Transverse colon (tissue), 4 donors: Measurements from ENCODE around the gene BAZ2B. TPM values are rescaled to one million over a fixed set of nuclear protein-coding genes. Genes with fewer than 3 reads are reported as not detected.

ENCODE experiments used
- DNase-seq: peaks from one replicate; pipeline ENCODE4 v3.0.0-alpha.2; 2019
- H3K27ac ChIP-seq, 4 donors: fragments of 200-600 bp; sonication (generic); 2 replicates each; pipeline ENCODE4 v1.5.1; 2016 to 2018; ENCODE audit warnings: inconsistent platforms in 4 of 4
- H3K27me3 ChIP-seq: fragments of 200-600 bp; sonication (generic); 2 replicates; pipeline ENCODE4 v1.5.1; 2017; ENCODE audit warnings: inconsistent platforms
- H3K36me3 ChIP-seq, 4 donors: fragments of 200-600 bp; sonication (generic); 2 replicates each; pipeline ENCODE4 v1.5.1; 2017 to 2019; ENCODE audit warnings: inconsistent platforms in 4 of 4
- H3K4me1 ChIP-seq, 4 donors: fragments of 200-600 bp; sonication (generic); 2 replicates each; pipeline ENCODE4 v1.5.1; 2017 to 2020; ENCODE audit warnings: inconsistent platforms in 4 of 4
- H3K4me3 ChIP-seq, 4 donors: fragments of 200-600 bp; sonication (generic); 1 replicate in 1 of 4; 2 replicates in 3 of 4; pipeline versions ENCODE4 v1.5.1 to v1.6.1; 2017 to 2019; ENCODE audit warnings: inconsistent platforms in 4 of 4
- H3K9me3 ChIP-seq, 2 donors: fragments of 200-600 bp; sonication (generic); 2 replicates each; pipeline ENCODE4 v1.5.1; 2017 to 2019; ENCODE audit warnings: inconsistent platforms in 2 of 2
- EP300 ChIP-seq: sonication (generic); formaldehyde crosslinking; IDR thresholded peaks from one replicate; pipeline ENCODE4 v1.6.1; 2017; ENCODE audit warnings: antibody characterized with exemption, low read depth
- POLR2A ChIP-seq: fragments of 450-650 bp; IDR thresholded peaks from one replicate; pipeline ENCODE4 v1.6.1; 2016; ENCODE audit warnings: antibody characterized with exemption, mild to moderate bottlenecking, moderate library complexity
- POLR2AphosphoS5 ChIP-seq, 3 donors: sonication (generic); formaldehyde crosslinking; IDR thresholded peaks; one replicate each; pipeline ENCODE4 v1.6.1; 2016; ENCODE audit warnings: antibody characterized with exemption in 3 of 3
- WGBS, 2 donors: methylation state at CpG; one replicate each; pipeline ENCODE4 v1.1.5; 2018; ENCODE audit warnings: low coverage in 1 of 2; 5-methylcytosine and 5-hydroxymethylcytosine counted together
- in situ Hi-C, 4 donors: fragments of 200-750 bp; cut with MboI; loops; one replicate each; pipeline versions ENCODE4 v1.15.0 to v1.15.1; 2017; ENCODE audit warnings: low sequenced_read_pairs in 3 of 4, low pct_ligation_motif_present in 1 of 4, low pct_unique_long_range_greater_than_20kb in 1 of 4
- intact Hi-C: fragments of 100-400 bp; cut with DNase I; formaldehyde crosslinking; loops from one replicate; pipeline ENCODE4 v1.15.1; 2023; ENCODE audit warnings: low total_unique reads
- total RNA-seq, 4 donors: library from RNA; depleted of rRNA; stranded (reverse); fragments of >200 nt; gene quantifications; one replicate each; pipeline ENCODE4 v1.1.0, GENCODE V29; 2016
- TF ChIP-seq, protein P1 (sequence below), 5 experiments: fragments of 200-600 bp in 3 of 5; fragments of 450-650 bp in 2 of 5; sonication (generic) in 3 of 5; IDR thresholded peaks; 1 replicate in 2 of 5; 2 replicates in 3 of 5; pipeline ENCODE4 v1.5.1; 2016 to 2017; ENCODE audit warnings: antibody characterized with exemption in 5 of 5, inconsistent platforms in 3 of 5, mild to moderate bottlenecking in 2 of 5, moderate library complexity in 1 of 5

The BAZ2B gene
- total RNA-seq, 4 donors from 2014 or later = 42.3 to 104 (median 81.3) TPM

DNA sequence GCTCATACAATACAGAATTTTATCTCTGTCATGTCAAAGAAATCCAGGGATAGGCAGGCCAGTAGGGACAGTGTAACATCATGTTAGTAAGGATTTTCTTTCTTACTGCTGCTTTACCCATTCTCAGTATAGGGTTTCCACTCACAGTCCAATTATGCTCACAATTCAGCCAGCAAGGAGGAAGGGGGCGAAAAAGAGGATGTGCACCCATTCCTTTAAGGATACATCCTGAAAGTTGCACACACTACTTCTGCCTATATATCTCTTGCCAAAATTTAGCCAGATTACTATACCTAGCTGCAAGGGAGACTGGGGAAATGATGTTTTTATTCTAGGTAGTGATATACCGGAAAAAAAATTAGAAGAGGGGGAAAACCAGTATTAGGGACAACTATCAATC, 66.1 kb downstream of the BAZ2B start:
- intact Hi-C loops = no loop called here
- no peak for DNase-seq
- WGBS, 2 donors = 88 to 100% methylated on average over 2 of the region's 2 CpGs
- Histone ChIP-seq H3K9me3 (no peaks in the 10 kb centered on the region), H3K27me3 (no peaks in the 10 kb centered on the region), H3K4me3 (no peak overlapping the region), H3K27ac (no peak overlapping the region), H3K4me1 (peaks cover 0 to 9% (median 5%) of the 10 kb centered on the region in 4 donors), H3K36me3 (no peaks in the 10 kb centered on the region)
- in situ Hi-C loops = no loop called here
- TF ChIP-seq, protein P1, sequence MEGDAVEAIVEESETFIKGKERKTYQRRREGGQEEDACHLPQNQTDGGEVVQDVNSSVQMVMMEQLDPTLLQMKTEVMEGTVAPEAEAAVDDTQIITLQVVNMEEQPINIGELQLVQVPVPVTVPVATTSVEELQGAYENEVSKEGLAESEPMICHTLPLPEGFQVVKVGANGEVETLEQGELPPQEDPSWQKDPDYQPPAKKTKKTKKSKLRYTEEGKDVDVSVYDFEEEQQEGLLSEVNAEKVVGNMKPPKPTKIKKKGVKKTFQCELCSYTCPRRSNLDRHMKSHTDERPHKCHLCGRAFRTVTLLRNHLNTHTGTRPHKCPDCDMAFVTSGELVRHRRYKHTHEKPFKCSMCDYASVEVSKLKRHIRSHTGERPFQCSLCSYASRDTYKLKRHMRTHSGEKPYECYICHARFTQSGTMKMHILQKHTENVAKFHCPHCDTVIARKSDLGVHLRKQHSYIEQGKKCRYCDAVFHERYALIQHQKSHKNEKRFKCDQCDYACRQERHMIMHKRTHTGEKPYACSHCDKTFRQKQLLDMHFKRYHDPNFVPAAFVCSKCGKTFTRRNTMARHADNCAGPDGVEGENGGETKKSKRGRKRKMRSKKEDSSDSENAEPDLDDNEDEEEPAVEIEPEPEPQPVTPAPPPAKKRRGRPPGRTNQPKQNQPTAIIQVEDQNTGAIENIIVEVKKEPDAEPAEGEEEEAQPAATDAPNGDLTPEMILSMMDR (IDR thresholded peaks at IDR 0.05) = no peak
- TF ChIP-seq POLR2AphosphoS5 (IDR thresholded peaks at IDR 0.05) (no peak), EP300 (no peak), POLR2A (no peak)

DNA sequence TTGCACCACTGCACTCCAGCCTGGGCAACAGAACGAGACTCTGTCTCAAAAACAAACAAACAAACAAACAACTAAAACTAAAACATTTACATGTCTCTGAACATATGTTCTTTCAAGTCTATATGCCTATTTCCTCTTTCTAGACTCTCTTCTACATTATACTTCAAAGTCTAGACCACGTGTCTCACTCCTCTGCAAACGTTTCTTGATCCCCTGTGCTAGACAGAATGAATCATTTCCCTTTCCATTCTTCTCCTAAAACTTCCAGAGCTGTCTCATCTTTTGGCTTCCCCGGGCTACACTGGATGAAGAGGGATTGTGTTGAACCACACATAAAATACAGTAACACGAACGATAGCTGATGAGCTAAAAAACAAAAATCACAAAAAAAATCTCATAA, 67.1 kb downstream of the BAZ2B start:
- no peaks in the 10 kb centered on the region for H3K36me3 ChIP-seq
- no peak overlapping the region for H3K4me3 ChIP-seq
- DNase-seq = no peak
- TF ChIP-seq, protein P1 (IDR thresholded peaks at IDR 0.05) = no peak
- TF ChIP-seq POLR2A (no peak), POLR2AphosphoS5 (IDR thresholded peaks at IDR 0.05) (no peak), EP300 (no peak)
- in situ Hi-C loops = no loop called here
- intact Hi-C loops = no loop called here
- H3K9me3 ChIP-seq = no peaks in the 10 kb centered on the region
- peaks cover 0 to 7% (median 5%) of the 10 kb centered on the region in 4 donors for H3K4me1 ChIP-seq
- no peaks in the 10 kb centered on the region for H3K27me3 ChIP-seq
- 80 to 87% methylated on average over 6 of the region's 6 CpGs for WGBS, 2 donors
- no peak overlapping the region for H3K27ac ChIP-seq

DNA sequence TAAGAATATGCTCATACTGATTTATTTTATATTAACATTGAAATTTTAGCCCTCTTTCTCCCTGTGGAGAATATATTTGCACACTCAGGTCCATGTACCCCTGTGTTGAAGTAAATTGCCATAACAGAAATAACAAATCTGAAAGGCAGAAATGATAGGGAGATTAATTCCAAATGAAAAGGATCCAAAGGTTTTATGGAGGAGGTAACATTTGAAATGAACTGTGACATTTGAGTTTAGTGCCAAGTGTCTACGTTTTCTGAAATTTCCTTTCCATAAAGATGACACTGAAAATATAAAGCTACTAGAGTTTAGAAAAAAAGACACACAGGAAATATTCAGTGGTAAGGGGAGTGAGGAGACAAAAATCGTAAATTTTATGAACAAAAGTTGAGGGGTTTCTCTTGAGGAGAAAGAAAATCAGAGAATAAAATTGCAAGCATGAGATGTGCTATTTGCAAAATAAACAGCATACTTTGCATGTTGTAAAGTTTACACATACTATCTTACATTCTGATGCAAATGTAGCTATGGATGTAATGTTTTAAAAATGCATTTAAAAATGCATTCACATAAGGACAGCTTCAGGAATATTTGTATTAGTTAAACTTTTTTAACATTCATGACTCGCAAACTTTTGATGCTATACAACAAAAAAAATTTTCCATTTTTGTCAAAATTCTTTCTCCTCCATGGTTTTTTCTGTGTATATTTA, 69.5 kb downstream of the BAZ2B start:
- intact Hi-C loops = no loop called here
- in situ Hi-C loops = no loop called here
- Histone ChIP-seq H3K36me3 (peaks cover 0 to 10% (median 5%) of the 10 kb centered on the region in 4 donors), H3K27me3 (no peaks in the 10 kb centered on the region), H3K9me3 (peaks cover 0 to 11% of the 10 kb centered on the region in 2 donors), H3K4me3 (no peak overlapping the region), H3K4me1 (peaks cover 0 to 7% (median 0%) of the 10 kb centered on the region in 4 donors), H3K27ac (no peak overlapping the region)
- 84 to 85% methylated on average over 3 of the region's 3 CpGs for WGBS, 2 donors
- DNase-seq = no peak
- TF ChIP-seq POLR2AphosphoS5 (IDR thresholded peaks at IDR 0.05) = no peak
- TF ChIP-seq, protein P1 (IDR thresholded peaks at IDR 0.05) = no peak
- TF ChIP-seq POLR2A = no peak
- TF ChIP-seq EP300 = no peak

DNA sequence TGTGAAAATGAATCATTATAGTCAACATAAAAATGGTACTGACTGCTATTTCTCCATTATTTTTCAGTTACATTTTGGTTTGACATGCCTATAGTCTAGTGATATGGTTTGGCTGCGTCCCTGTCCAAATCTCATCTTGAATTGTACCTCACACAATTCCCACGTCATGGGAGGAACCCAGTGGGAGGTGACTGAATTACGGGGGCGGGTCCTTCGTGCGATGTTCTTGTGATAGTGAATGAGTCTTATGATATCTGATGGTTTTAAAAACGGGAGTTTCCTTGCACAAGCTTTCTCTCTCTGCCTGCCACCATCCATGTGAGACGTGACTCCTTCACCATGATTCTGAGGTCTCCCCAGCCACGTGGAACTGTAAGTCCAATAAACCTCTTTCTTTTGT, 70.3 kb downstream of the BAZ2B start:
- no peaks in the 10 kb centered on the region for H3K27me3 ChIP-seq
- in situ Hi-C loops = no loop called here
- peaks cover 0 to 11% (median 5%) of the 10 kb centered on the region in 4 donors for H3K36me3 ChIP-seq
- no peak for DNase-seq
- H3K9me3 ChIP-seq = peaks cover 0 to 11% of the 10 kb centered on the region in 2 donors
- H3K4me1 ChIP-seq = peaks cover 0 to 7% (median 0%) of the 10 kb centered on the region in 4 donors
- H3K27ac ChIP-seq = no peak overlapping the region
- 89 to 93% methylated on average over 3 to 9 of the region's 9 CpGs for WGBS, 2 donors
- no peak overlapping the region for H3K4me3 ChIP-seq
- intact Hi-C loops = no loop called here
- TF ChIP-seq, protein P1 (IDR thresholded peaks at IDR 0.05) = no peak
- TF ChIP-seq POLR2A = no peak
- no peak for TF ChIP-seq POLR2AphosphoS5 (IDR thresholded peaks at IDR 0.05)
